Germinal center (tissue), 1 donor: ENCODE measurements around the gene FGF3.

Experiments
- DNase-seq: peaks from one replicate; pipeline ENCODE4 v3.0.0; 2012; ENCODE audit warnings: mixed read lengths, low spot score

Gene FGF3

GRCh38 chr11:69844396-69844795 is 25.2 kb upstream of the FGF3 start:
- no peak for DNase-seq

GRCh38 chr11:69843529-69843921 is 24.3 kb upstream of the FGF3 start:
- DNase-seq: no peak

DNA sequence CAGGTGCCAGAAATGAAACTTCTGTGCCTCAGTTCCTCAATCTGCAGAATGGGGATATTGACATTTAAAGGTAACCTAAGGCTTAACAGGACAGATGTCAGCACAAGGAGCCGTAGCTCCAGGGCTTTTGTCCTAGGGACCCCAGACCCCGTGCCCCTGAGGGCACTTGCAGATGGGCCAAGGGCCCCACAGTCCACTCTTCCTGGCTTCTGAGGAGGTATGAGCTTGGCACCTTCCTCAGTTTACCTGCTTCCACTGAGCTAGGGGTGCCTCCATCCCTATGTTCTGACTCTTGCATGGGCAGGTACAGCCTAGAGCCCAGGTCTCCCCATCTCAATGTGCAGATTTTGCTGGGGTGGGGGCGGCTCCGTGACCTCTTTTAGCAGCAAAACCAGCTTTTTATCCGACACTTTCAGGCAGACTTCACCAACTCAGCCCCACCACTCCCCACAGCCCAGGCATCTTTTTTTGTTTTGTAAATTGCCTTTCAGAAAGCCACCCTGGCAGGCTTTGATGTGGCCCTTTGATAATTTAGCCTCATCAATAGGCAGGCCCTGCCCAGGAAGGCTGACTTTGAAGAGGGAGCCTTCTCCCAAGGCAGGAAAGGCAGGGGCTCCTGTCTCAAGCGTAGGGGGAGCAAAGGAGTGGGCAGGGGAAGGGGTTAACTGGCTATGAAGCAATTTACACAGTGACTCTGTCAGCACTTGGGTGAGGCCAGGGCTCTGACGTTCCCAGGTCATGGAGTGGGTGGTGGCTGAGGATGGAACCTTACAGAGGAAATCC is 23.7 kb upstream of the FGF3 start:
- DNase-seq: no peak

DNA sequence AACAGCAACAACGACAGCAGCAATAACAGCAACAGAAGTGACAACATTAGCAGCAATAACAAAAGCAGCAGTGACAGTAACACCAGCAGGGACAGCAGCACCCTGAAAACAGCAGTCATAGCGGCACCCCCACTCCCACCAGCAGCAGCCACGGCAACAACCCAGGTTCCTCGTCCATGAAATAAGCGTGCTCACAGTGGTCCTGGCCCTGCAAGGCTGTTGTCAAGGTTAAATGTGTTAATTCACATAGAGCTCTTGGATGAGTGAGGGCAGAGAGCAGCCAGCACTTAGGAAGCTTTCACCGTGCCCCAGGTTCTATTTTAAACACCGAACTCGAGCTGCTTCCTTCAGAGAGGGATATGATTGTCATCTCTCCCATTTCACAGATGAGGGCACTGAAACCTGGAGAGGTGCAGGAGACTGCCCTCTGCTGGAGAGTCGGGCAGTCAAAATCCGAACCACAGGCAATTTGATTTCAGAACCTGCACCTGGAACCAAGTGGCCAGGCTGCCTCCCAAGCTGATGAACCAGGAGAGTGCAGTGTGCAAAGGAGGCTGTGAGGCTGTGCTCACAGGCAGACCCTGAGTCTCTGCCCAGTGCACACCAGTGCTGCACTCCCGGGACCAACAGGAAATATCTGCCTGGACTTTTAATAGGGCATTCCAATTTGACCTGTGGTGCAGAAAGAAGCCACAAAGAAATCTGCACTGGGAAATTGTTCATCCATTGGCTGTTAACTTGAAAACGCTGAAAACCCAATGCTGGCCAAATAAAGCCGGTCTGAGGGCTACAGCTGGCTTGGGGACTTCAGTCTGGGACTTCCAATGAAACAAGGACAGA is 22.9 kb upstream of the FGF3 start:
- peak; percentile 38 for DNase-seq

DNA sequence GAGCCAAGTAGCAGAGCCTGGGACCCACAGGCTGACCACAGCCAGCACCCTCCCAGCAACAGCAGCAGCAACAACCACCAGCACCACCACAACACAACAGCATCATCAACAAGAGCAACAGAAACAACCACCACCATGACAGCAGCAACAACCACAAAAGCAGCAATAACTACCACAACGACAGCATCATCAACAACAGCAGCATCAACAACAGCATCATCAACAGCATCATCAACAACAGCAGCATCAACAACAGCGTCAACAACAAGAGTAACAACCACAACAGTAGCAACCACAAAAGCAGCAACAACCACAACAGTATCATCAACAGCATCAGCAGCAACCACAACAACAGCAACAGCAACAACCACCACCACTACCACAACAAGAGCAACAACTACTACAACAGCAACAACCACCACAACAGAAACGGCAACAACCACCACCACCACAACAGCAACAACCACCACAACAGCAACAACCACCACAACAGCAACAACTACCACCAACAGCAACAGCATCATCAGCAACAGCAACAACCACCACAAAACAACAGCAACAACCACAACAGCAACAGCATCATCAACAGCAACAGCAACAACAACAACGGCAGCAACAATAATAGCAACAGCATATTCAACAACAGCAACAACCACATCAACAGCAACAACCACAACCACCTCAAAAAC is 22.1 kb upstream of the FGF3 start:
- DNase-seq: no peak

DNA sequence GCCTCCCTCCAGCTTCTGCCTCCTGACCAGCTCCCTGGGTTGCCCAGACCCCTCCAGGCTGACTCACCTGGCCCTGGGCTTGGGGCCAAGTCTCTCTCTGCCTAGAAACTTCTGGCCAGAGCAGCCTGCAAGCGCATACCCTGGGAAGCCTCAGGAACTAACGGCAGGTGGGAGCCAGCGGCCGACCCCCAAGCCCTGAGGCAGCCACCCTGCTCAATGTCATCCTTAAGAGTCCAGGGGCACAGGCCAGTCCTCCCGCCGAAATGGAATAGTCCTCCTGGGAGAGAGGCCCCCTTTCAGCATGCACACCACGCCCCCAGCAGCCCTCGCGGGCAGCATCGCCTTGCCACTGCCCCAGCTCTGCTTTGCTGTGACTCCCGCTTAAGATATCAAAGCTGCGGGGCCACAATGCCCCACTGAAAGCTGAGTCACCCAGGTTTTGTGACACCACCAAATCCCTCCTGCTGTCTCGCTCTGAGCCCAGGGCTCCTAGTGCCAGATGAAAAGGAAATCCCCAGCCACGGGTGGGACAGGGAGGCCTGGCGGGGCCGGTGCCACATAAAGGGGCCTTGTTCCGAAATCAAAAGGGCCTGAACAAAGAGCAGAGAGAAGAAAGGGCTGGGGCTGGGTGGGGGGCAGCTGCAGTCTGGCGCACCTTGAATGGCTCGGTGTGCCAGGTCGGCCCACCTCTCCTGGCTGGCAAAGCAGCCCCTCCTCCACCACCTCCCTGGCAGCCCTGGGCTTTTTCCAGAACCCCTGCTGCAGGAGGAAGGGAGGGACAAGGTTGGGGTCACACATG is 21.4 kb upstream of the FGF3 start:
- DNase-seq: no peak

DNA sequence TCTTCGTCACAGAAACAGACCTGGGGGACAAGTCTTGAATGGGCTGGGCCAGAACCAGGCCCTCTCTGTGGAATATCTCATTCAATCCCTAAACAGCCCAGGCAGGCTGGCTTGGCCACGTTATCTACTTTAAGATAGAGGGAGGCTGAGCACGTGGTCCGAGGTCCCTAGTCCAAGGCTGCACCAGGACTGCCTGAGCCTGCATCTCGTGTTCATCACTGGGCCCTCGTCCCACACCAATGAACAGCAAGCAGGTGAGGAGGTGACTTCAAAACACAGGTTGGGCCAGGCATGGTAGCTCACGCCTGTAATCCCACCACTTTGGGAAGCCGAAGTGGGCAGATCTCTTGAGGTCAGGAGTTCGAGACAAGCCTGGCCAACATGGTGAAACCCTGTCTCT is 20.3 kb upstream of the FGF3 start:
- DNase-seq: no peak

GRCh38 chr11:69837791-69838190 is 18.6 kb upstream of the FGF3 start:
- no peak for DNase-seq

DNA sequence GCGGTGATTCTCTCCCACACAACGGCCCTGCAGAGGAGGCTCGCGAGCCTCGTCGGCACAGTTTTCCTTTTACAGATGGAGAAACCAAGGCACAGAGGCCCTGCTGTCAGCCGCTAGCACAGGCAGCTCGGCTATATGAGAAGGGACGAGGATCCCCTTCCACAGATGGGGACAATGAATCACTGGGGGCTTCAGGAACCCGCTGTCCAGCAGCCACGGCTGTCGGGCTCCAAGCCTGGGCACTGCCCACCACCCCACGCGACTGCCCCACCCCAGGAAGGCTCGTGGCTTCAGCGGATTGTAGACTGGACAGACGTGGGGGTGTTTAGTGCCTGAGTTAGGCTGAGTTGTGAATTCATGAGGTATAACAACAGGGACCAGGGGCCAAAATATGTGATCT is 17.2 kb upstream of the FGF3 start:
- no peak for DNase-seq

DNA sequence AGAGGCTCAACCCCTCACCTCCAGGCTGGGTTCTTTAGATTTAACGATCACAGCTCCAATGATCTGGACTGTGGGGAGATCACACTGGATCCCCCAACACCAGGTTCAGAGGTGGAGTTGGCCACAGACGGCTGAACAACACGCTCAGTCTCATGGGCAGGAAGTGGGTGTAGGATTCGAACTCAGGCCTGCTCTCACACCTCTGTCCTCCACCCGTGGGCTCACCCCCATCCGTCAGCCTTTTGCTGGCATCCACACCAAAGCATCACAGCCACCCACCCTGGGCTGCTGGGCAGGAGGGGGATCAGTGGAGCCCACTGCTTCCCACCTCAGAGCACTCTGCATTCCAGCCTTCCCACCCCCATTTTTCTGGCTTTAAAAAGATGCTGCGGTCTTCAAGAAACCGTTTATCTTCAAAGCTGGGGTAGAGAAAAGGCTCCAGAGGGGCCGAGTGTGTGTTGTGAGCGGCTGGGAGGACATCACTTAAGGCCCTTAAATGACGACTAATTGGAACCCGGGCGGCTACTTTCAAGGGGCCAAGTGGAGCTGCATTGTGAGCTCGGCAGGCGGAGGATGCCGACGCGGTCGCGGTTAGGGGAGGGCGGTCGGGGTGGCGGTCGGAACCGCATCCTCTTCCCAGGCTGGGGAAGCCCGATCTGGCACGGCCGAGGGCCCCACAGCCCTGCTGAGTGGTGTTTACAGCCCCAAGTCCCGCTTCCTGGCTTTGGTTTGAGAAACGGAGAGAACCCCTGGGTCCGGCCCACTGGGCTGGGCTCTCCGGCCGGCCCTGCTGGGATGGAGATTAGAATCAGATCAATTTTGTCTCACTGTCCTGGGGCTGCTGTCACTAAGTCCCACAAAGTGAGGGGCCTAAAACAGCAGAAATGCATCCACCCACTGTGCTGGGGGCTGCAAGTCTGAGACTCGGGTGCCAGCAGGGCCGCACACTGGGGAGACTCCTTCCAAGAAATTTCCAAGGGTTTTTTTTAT is 15.9 kb upstream of the FGF3 start:
- DNase-seq: no peak

GRCh38 chr11:69834251-69834650 is 15.0 kb upstream of the FGF3 start:
- DNase-seq: no peak

GRCh38 chr11:69832561-69833413 is 13.6 kb upstream of the FGF3 start:
- DNase-seq: no peak

DNA sequence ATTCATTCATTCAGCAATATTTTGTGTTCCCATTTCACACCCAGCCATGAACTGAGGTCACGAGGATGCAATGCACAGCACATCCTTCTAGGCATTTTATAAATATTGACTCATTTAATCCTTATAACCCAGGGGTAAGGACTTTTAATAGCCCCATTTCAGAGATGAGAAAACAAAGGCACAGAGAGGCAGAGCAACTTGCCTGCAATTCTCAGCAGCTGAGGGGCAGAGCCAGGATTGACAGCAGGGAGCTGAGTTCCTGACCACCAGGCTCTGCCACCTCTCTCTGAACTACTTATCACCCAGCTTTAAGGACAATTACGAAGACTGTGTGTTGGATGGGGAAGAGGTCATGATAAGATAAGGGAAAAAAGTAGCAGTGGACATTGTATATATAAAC is 12.8 kb upstream of the FGF3 start:
- no peak for DNase-seq

- no peak for DNase-seq
Measured at GRCh38 chr11:69830086-69830485, 10.9 kb upstream of the FGF3 start.

DNA sequence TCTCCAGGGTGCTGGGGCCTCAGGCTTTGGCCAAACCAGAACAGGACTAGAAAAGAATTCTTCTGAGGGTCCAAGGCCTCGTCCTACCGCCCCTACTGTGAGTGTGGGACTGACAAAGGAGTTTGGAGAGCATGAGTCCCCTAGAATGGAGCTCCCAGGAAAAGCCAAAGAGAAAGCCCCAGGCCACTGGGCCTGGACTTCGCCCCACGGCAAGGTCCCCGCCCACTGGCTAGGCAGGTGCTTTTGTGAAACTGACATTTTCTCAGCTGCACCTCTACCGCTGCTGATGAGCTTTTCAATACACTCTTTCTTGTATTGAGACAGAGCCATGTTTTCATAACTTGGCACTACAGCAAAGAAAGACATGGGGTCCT is 9.7 kb upstream of the FGF3 start:
- no peak for DNase-seq

DNA sequence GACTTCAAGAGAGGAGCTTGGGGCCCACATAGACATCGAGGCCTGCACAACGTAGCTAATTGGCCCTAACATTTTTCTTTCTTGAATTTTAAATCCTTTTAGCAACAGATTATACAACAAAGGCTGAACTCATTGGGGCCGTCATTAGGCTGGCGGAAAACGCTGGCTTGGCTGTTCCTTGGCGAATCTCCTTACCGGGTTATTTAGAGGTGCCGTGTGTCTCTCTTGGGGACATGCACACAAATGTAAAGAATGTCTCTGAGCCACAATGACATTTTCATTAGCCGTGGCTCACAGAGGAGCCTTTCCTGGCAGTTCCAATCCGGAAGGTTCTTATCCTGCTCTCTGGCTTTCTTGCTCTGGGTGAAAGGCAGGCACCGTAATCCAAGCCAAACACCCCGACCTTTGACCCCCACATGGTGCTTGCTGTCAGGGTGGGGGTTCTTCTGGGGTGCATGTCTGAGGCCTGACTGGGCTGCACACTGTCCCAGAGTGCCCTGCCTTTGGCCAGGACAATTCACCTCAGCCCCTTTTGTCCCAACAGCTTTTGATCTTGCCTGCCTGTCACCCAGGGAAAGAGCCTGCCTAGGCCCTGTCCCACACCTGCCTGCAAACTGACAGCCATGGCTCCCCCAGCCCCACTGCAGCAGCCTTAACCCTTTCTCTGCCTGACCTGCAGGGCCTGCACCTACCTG is 9.2 kb upstream of the FGF3 start:
- DNase-seq: no peak

- DNase-seq: no peak
Measured at GRCh38 chr11:69826773-69827172, 7.6 kb upstream of the FGF3 start.

DNA sequence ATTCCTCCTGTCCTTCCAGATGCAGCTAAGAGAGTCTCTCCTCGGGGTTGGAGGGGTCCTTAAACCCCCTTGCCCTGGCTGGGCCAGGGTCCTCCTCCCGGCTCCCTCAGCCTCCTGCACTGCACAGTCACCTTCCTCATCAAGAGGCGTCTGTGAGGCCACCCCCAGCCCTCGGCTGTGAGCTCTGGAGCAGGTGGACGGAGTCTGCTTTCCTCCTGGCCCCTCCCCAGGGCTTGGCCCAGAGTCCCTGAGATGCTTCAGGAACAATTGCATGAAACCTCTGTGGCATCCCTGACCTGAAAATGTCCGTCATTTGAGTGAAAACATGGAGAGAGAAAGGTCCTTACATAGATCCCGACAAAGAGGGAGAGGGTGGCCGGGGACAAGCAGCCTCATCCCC is 6.7 kb upstream of the FGF3 start:
- DNase-seq: no peak
